MM.1S (cell line): ENCODE measurements around the gene UBE2Q2.
A peak's percentile ranks its signal among the peaks of the same experiment; 100 is the strongest.

ENCODE experiments used
- DNase-seq: peaks from one replicate; pipeline ENCODE4 v3.0.0-alpha.2; 2015
- H2AFZ ChIP-seq: fragments of 300-600 bp; sonication (generic); 2 replicates; pipeline ENCODE4 v1.6.0; 2016; ENCODE audit warnings: antibody characterized with exemption, low read length
- H3F3A ChIP-seq: fragments of 300-600 bp; sonication (generic); 2 replicates; pipeline ENCODE4 v1.6.1; 2016; ENCODE audit warnings: mild to moderate bottlenecking, antibody characterized with exemption, low read length, moderate library complexity, mixed read lengths; ENCODE audit not compliant: insufficient read depth
- H3K27ac ChIP-seq: fragments of 300-600 bp; sonication (generic); 2 replicates; pipeline ENCODE4 v1.5.1; 2016; ENCODE audit warnings: mild to moderate bottlenecking, low read length
- H3K27me3 ChIP-seq: fragments of 300-600 bp; sonication (generic); replicated peaks from 2 replicates; pipeline ENCODE4 v1.6.0; 2016; ENCODE audit warnings: low read length; ENCODE audit not compliant: insufficient read depth
- H3K36me3 ChIP-seq: fragments of 300-600 bp; sonication (generic); replicated peaks from 2 replicates; pipeline ENCODE4 v1.6.1; 2016; ENCODE audit warnings: mild to moderate bottlenecking, low read length, mixed read lengths; ENCODE audit not compliant: insufficient read depth
- H3K4me1 ChIP-seq: fragments of 300-600 bp; sonication (generic); 2 replicates; pipeline ENCODE4 v1.6.1; 2016; ENCODE audit warnings: low read length, mixed read lengths
- H3K4me2 ChIP-seq: fragments of 300-600 bp; sonication (generic); 2 replicates; pipeline ENCODE4 v1.6.0; 2016; ENCODE audit warnings: low read depth, low read length
- H3K4me3 ChIP-seq: fragments of 300-600 bp; sonication (generic); 2 replicates; pipeline ENCODE4 v1.5.1; 2016; ENCODE audit warnings: low read length, mixed read lengths
- H3K79me2 ChIP-seq: fragments of 300-600 bp; sonication (generic); 2 replicates; pipeline ENCODE4 v1.6.1; 2016; ENCODE audit warnings: mixed run types, low read length, mixed read lengths
- H3K9ac ChIP-seq: fragments of 300-600 bp; sonication (generic); 2 replicates; pipeline ENCODE4 v1.6.1; 2016; ENCODE audit warnings: low read length, mixed read lengths
- H3K9me2 ChIP-seq: fragments of 300-600 bp; sonication (generic); replicated peaks from 2 replicates; pipeline ENCODE4 v1.6.1; 2016; ENCODE audit warnings: mild to moderate bottlenecking, low read length, mixed read lengths; ENCODE audit not compliant: insufficient read depth
- H3K9me3 ChIP-seq: fragments of 300-600 bp; sonication (generic); replicated peaks from 2 replicates; pipeline ENCODE4 v1.6.1; 2016; ENCODE audit warnings: mild to moderate bottlenecking, low read length, mixed read lengths; ENCODE audit not compliant: insufficient read depth
- H4K20me1 ChIP-seq: fragments of 300-600 bp; sonication (generic); 2 replicates; pipeline ENCODE4 v1.6.1; 2016; ENCODE audit warnings: mild to moderate bottlenecking, low read length, moderate library complexity, mixed read lengths; ENCODE audit not compliant: insufficient read depth
- CTCF ChIP-seq: fragments of 300-600 bp; sonication (generic); IDR thresholded peaks from 2 replicates; pipeline ENCODE4 v1.5.1; 2016; ENCODE audit warnings: antibody characterized with exemption, low read length, mixed read lengths
- EZH2 ChIP-seq: fragments of 300-600 bp; sonication (generic); optimal IDR thresholded peaks from 2 replicates; pipeline ENCODE3; 2017; ENCODE audit warnings: low read depth, mild to moderate bottlenecking, antibody characterized with exemption, low read length, mixed read lengths
- EZH2phosphoT487 ChIP-seq: fragments of 300-600 bp; sonication (generic); IDR thresholded peaks from 2 replicates; pipeline ENCODE4 v1.6.1; 2018; ENCODE audit warnings: antibody characterized with exemption, low read length

The UBE2Q2 gene

GRCh38 chr15:75830910-75831805 lies 12.1 kb upstream of the UBE2Q2 start:
- Histone ChIP-seq H3K27me3 (no peaks in the 10 kb centered on the region), H3K27ac (no peak overlapping the region), H3K9me3 (no peaks in the 10 kb centered on the region), H4K20me1 (no peaks in the 10 kb centered on the region), H3K36me3 (no peaks in the 10 kb centered on the region), H3F3A (no peaks in the 10 kb centered on the region), H3K4me1 (0 out of 2 replicates have a peak, but pooled peaks cover 9% of the 10 kb centered on the region), H3K9ac (no peak overlapping the region), H3K4me3 (no peak overlapping the region), H3K79me2 (no peaks in the 10 kb centered on the region), H2AFZ (peak overlapping the region; percentile 28), H3K9me2 (no peaks in the 10 kb centered on the region), H3K4me2 (peak overlapping the region; percentile 16; the same call in 1 of the 2 replicates)
- TF ChIP-seq EZH2 (no peak), CTCF (no peak), EZH2phosphoT487 (no peak)
- DNase-seq = no peak

- Histone ChIP-seq H3K27ac (no peak overlapping the region), H3K9ac (no peak overlapping the region), H3K79me2 (no peaks in the 10 kb centered on the region), H4K20me1 (no peaks in the 10 kb centered on the region), H3K9me3 (no peaks in the 10 kb centered on the region), H3K4me3 (no peak overlapping the region), H3K27me3 (no peaks in the 10 kb centered on the region), H3K4me2 (no peak overlapping the region), H3K36me3 (no peaks in the 10 kb centered on the region), H3K4me1 (0 out of 2 replicates have a peak, but pooled peaks cover 12% of the 10 kb centered on the region), H3F3A (no peaks in the 10 kb centered on the region), H2AFZ (peak overlapping the region; percentile 28), H3K9me2 (no peaks in the 10 kb centered on the region)
- TF ChIP-seq EZH2 (no peak), CTCF (no peak), EZH2phosphoT487 (no peak)
- DNase-seq = no peak
Measured at GRCh38 chr15:75831806-75832102, 11.5 kb upstream of the UBE2Q2 start.

- Histone ChIP-seq H3K4me3 (no peak overlapping the region), H3K27ac (no peak overlapping the region), H3K9ac (no peak overlapping the region), H3K9me2 (no peaks in the 10 kb centered on the region), H3K27me3 (no peaks in the 10 kb centered on the region), H3K79me2 (no peaks in the 10 kb centered on the region), H2AFZ (peak overlapping the region; percentile 28; the same call in 1 of the 2 replicates), H3K36me3 (no peaks in the 10 kb centered on the region), H3K4me1 (peaks cover 15% of the 10 kb centered on the region; the same call in 1 of the 2 replicates), H3K9me3 (no peaks in the 10 kb centered on the region), H3F3A (no peaks in the 10 kb centered on the region), H3K4me2 (no peak overlapping the region), H4K20me1 (no peaks in the 10 kb centered on the region)
- DNase-seq = no peak
- TF ChIP-seq EZH2 = no peak
- no peak for TF ChIP-seq EZH2phosphoT487
- no peak for TF ChIP-seq CTCF
Measured at GRCh38 chr15:75832114-75832513, 11.1 kb upstream of the UBE2Q2 start.
